ENCODE measurements around the gene PGD.

PGD gene

GRCh38 chr1:10444248-10444647, 45.4 kb downstream of the PGD start:
- TF ChIP-seq TCF4 (CRISPR knock-in tag; IDR thresholded peaks at IDR 0.05; ENCODE audit: borderline replicate concordance) (no peak), ARNTL (CRISPR knock-in tag; IDR thresholded peaks at IDR 0.05; ENCODE audit: borderline replicate concordance, low read depth) (no peak), ZC3H10 (CRISPR knock-in tag; IDR thresholded peaks at IDR 0.05) (no peak), CSDC2 (CRISPR knock-in tag; IDR thresholded peaks at IDR 0.05) (no peak), GLIS3 (CRISPR knock-in tag; IDR thresholded peaks at IDR 0.05) (no peak), PATZ1 (CRISPR knock-in tag; IDR thresholded peaks at IDR 0.05; ENCODE audit: borderline replicate concordance) (no peak), ESRRG (CRISPR knock-in tag; IDR thresholded peaks at IDR 0.05) (no peak), ISL1 (CRISPR knock-in tag; IDR thresholded peaks at IDR 0.05) (no peak), ZFP3 (CRISPR knock-in tag; IDR thresholded peaks at IDR 0.05) (no peak), ZNF565 (CRISPR knock-in tag; conservative IDR thresholded peaks at IDR 0.05; ENCODE audit: low read depth) (no peak), CSRNP3 (CRISPR knock-in tag; IDR thresholded peaks at IDR 0.05) (no peak)
- ATAC-seq: no peak

GRCh38 chr1:10444795-10445397, 46.0 kb downstream of the PGD start:
- TF ChIP-seq TSHZ2 (CRISPR knock-in tag; IDR thresholded peaks at IDR 0.05) (no peak), POU6F1 (CRISPR knock-in tag; IDR thresholded peaks at IDR 0.05; ENCODE audit: borderline replicate concordance, low read depth) (no peak)
- no peak for ATAC-seq

- ATAC-seq: no peak
- TF ChIP-seq ZNF565 (CRISPR knock-in tag; conservative IDR thresholded peaks at IDR 0.05; ENCODE audit: low read depth) (no peak), POU6F1 (CRISPR knock-in tag; IDR thresholded peaks at IDR 0.05; ENCODE audit: borderline replicate concordance, low read depth) (no peak)
Measured at GRCh38 chr1:10446790-10447422, 48.0 kb downstream of the PGD start.

GRCh38 chr1:10449751-10450150, 50.9 kb downstream of the PGD start, which contains the start of gene CORT:
TSS of gene CORT (plus strand) at chr1:10450031. CDS start at chr1:10450224, 193 bp downstream.
- ATAC-seq: no peak
- TF ChIP-seq ZFP3 (CRISPR knock-in tag; IDR thresholded peaks at IDR 0.05): no peak
- TF ChIP-seq TCF4 (CRISPR knock-in tag; IDR thresholded peaks at IDR 0.05; ENCODE audit: borderline replicate concordance): no peak
- no peak for TF ChIP-seq GLIS3 (CRISPR knock-in tag; IDR thresholded peaks at IDR 0.05)
- TF ChIP-seq BACH2 (CRISPR knock-in tag; IDR thresholded peaks at IDR 0.05; ENCODE audit: borderline replicate concordance): no peak
- no peak for TF ChIP-seq TOX (CRISPR knock-in tag; IDR thresholded peaks at IDR 0.05; ENCODE audit: borderline replicate concordance)
- no peak for TF ChIP-seq ZNF70 (CRISPR knock-in tag; IDR thresholded peaks at IDR 0.05)
